RPMI7951 (cell line): ENCODE results near the gene MB. TPM values are rescaled to one million over a fixed set of nuclear protein-coding genes. Genes with fewer than 3 reads are reported as not detected.
"Not testable (repeated sequence)": the region's sequence is repeated elsewhere in the genome, so short reads cannot be mapped to it uniquely, and the experiment has no call there.

Experiments
- DNase-seq: peaks from one replicate; pipeline ENCODE4 v3.0.0-alpha.2; 2012; ENCODE audit warnings: low read depth
- total RNA-seq: library from RNA; depleted of rRNA; stranded (reverse); fragments of >200 nt; shearing (Covaris generic); gene quantifications from 2 replicates; pipeline ENCODE4 v1.2.3, GENCODE V29; 2014; rRNA removed

Gene MB
- total RNA-seq = 1.3 and 2.3 TPM in 2 replicates

- peak; percentile 25 for DNase-seq
These were observed at the start of gene MB for GRCh38 chr22:35617137-35617755. Gene MB, minus strand, starts transcription at chr22:35617329. Its CDS starts 72 bp downstream, at chr22:35617257.

GRCh38 chr22:35666699-35667098, 49.6 kb upstream of the MB start:
- DNase-seq = not testable (repeated sequence)

GRCh38 chr22:35664955-35665587, 47.9 kb upstream of the MB start:
- DNase-seq = no peak

GRCh38 chr22:35663371-35663770, 46.2 kb upstream of the MB start:
- no peak for DNase-seq

GRCh38 chr22:35662914-35663313, 45.8 kb upstream of the MB start:
- DNase-seq = no peak

- DNase-seq = no peak
These were observed 44.3 kb upstream of the MB start for GRCh38 chr22:35661464-35661863.

- DNase-seq = no peak
These were observed 43.4 kb upstream of the MB start for GRCh38 chr22:35660291-35661127.

GRCh38 chr22:35657571-35658312, 40.6 kb upstream of the MB start:
- no peak for DNase-seq

GRCh38 chr22:35656284-35656752, 39.2 kb upstream of the MB start:
- DNase-seq = no peak

GRCh38 chr22:35653824-35654223, 36.7 kb upstream of the MB start:
- no peak for DNase-seq

- DNase-seq = no peak
These were observed 34.0 kb upstream of the MB start for GRCh38 chr22:35651085-35651484.

- no peak for DNase-seq
These were observed 32.6 kb upstream of the MB start for GRCh38 chr22:35649636-35650250.

- DNase-seq = no peak
These were observed 32.0 kb upstream of the MB start for GRCh38 chr22:35649026-35649553.

GRCh38 chr22:35648066-35649025, 31.2 kb upstream of the MB start, which contains the start of gene APOL6:
Gene APOL6, plus strand, starts transcription at chr22:35648446. Its CDS starts 7,980 bp downstream, at chr22:35656426.
- DNase-seq = peak; percentile 79

GRCh38 chr22:35645646-35646045, 28.5 kb upstream of the MB start:
- DNase-seq = no peak

GRCh38 chr22:35643991-35644390, 26.9 kb upstream of the MB start:
- DNase-seq = no peak

- DNase-seq = no peak
These were observed 25.2 kb upstream of the MB start for GRCh38 chr22:35642305-35642741.

- DNase-seq = no peak
These were observed 24.5 kb upstream of the MB start for GRCh38 chr22:35641494-35642120.

GRCh38 chr22:35638410-35638809, 21.3 kb upstream of the MB start:
- DNase-seq = peak; percentile 95
